NT2/D1 (cell line): ENCODE results near the gene SFRP2.

Experiments
- DNase-seq: peaks from one replicate; pipeline ENCODE4 v3.0.0-alpha.2; 2011; ENCODE audit warnings: low read depth, low spot score
- H3K27me3 ChIP-seq: 2 replicates; pipeline ENCODE4 v1.6.0; 2011; ENCODE audit warnings: mild to moderate bottlenecking; ENCODE audit not compliant: insufficient read length, insufficient read depth
- H3K36me3 ChIP-seq: 2 replicates; pipeline ENCODE4 v1.6.1; 2011; ENCODE audit warnings: mild to moderate bottlenecking, low read length, mixed read lengths; ENCODE audit not compliant: insufficient read depth, insufficient read length
- H3K4me1 ChIP-seq: 2 replicates; pipeline ENCODE4 v1.5.1; 2011; ENCODE audit not compliant: insufficient read depth, insufficient read length
- H3K4me3 ChIP-seq: 2 replicates; pipeline ENCODE4 v1.5.1; 2011; ENCODE audit warnings: low read depth; ENCODE audit not compliant: insufficient read length
- H3K9ac ChIP-seq: 2 replicates; pipeline ENCODE4 v1.6.0; 2011; ENCODE audit warnings: low read depth; ENCODE audit not compliant: insufficient read length
- H3K9me3 ChIP-seq: 2 replicates; pipeline ENCODE4 v1.5.1; 2011; ENCODE audit warnings: mild to moderate bottlenecking, low read length; ENCODE audit not compliant: insufficient read depth
- SUZ12 ChIP-seq: IDR thresholded peaks from 2 replicates; pipeline ENCODE4 v1.6.1; 2011; ENCODE audit not compliant: insufficient read length, insufficient read depth; ENCODE audit errors: extremely low read depth
- YY1 ChIP-seq: IDR thresholded peaks from 2 replicates; pipeline ENCODE4 v1.6.1; 2011; ENCODE audit not compliant: insufficient read length, insufficient read depth
- ZNF274 ChIP-seq: IDR thresholded peaks from 2 replicates; pipeline ENCODE4 v1.6.1; 2011; ENCODE audit warnings: mild to moderate bottlenecking, low read depth, low read length

The SFRP2 gene

DNA sequence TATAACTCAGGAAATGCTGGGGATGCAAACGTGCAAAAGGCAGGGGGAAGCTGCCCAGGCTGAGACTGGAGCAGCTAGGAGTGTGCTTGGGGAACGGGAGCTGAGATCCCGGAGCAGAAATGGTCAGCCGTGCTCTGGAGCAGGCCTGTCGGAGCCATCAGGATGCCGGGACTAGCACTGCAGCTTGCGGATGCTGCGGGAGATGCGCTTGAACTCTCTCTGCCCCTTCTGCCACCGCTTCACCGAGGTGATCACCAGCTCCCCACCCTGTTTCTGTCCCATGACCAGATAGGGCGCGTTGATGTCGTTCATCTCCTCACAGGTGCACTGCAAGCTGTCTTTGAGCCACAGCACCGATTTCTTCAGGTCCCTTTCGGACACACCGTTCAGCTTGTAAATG, 7.6 kb downstream of the SFRP2 start:
- no peak for DNase-seq
- H3K4me3 ChIP-seq = no peak overlapping the region
- peaks cover 3% of the 10 kb centered on the region for H3K4me1 ChIP-seq
- no peak for TF ChIP-seq SUZ12
- no peak for TF ChIP-seq ZNF274
- no peak for TF ChIP-seq YY1
- H3K27me3 ChIP-seq = no peaks in the 10 kb centered on the region
- H3K36me3 ChIP-seq = peaks cover 42% of the 10 kb centered on the region
- H3K9ac ChIP-seq = no peak overlapping the region
- H3K9me3 ChIP-seq = no peaks in the 10 kb centered on the region

DNA sequence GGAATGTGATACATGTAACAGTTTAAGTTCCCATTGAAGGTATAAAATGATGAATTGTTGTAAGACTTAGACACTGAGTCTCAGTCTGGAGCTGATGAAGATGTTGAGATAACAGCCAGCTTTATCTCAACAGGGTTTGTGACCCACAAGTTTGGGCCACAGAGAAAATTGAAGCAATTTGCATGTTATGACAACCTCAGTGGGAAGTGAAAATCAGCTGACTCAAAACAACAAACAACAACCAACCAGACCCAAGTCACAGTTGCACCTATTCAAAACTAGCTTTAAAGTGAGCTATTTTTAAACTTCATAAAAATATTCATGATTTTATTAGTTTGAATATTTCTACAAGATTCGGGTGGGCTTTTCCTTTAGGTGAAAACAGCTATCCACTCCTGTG, 8.0 kb downstream of the SFRP2 start:
- Histone ChIP-seq H3K9me3 (no peaks in the 10 kb centered on the region), H3K4me3 (no peak overlapping the region), H3K36me3 (peaks cover 42% of the 10 kb centered on the region), H3K9ac (no peak overlapping the region), H3K4me1 (peaks cover 3% of the 10 kb centered on the region), H3K27me3 (no peaks in the 10 kb centered on the region)
- no peak for DNase-seq
- TF ChIP-seq SUZ12 = no peak
- no peak for TF ChIP-seq ZNF274
- TF ChIP-seq YY1 = no peak

DNA sequence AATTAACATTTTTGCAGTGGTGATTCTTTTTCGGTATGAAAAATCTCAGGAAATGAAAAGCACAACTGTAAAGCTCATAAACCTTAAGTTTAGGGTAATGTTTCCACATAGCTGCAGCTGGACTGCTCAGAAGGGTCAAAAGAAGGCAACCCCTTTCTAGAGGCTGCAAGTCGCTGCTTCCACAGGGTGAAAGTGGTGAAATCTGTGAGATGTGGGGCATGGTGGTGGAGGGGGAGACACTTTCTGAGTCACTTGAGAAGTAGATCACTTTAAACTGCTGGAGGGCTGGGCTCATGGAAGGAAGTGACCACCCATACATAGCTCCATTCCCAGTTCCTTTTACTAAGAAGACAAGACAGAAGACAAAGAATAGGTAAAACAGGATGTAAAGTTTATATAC, 8.7 kb downstream of the SFRP2 start:
- Histone ChIP-seq H3K9me3 (no peaks in the 10 kb centered on the region), H3K4me3 (no peak overlapping the region), H3K27me3 (no peaks in the 10 kb centered on the region), H3K36me3 (peaks cover 42% of the 10 kb centered on the region), H3K4me1 (peaks cover 3% of the 10 kb centered on the region), H3K9ac (no peak overlapping the region)
- no peak for TF ChIP-seq ZNF274
- no peak for TF ChIP-seq YY1
- TF ChIP-seq SUZ12 = no peak
- no peak for DNase-seq

DNA sequence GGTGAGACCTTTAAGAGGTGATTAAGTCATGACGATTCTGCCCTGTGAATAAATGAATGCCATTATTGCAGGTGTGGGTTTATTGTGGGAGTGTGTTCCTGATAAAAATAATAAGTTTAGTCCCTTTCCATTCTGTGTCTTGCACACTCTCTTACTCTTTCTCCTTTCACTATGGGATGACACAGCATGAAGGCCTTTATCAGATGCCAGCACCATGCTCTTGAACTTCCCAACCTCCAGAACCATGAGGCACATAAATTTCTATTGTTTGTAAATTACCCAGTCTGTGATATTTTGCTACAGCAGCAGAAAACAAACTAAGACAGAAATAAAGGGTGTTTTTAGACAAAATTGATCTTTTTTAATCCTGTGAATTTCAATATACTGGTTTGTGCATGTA, 10.5 kb downstream of the SFRP2 start:
- Histone ChIP-seq H3K4me3 (no peak overlapping the region), H3K9me3 (no peaks in the 10 kb centered on the region), H3K27me3 (no peaks in the 10 kb centered on the region), H3K36me3 (peaks cover 25% of the 10 kb centered on the region), H3K4me1 (no peaks in the 10 kb centered on the region), H3K9ac (no peak overlapping the region)
- TF ChIP-seq ZNF274 = no peak
- TF ChIP-seq YY1 = no peak
- TF ChIP-seq SUZ12 = no peak
- DNase-seq = no peak

DNA sequence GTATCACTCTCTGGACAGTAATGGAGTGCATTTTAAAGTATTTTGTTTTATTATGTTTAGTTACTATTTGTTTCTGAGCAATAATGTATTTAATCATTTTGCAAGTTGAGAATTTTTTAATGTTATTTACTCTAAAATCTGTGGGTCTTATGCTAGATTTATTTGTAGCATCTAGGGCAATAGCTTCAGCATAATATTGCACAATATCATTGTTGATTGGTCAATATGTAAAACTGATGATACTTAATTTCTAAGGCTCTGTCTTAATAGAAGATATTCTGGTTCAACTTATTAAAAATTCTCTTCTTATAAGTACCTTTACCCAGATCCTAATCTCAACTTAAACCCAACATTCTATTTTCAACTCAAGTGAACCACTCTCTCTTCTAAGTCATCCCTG, 11.5 kb downstream of the SFRP2 start:
- H3K9ac ChIP-seq = no peak overlapping the region
- DNase-seq = no peak
- 0 out of 2 replicates have a peak, but pooled peaks cover under 1% of the 10 kb centered on the region for H3K9me3 ChIP-seq
- no peaks in the 10 kb centered on the region for H3K4me1 ChIP-seq
- H3K36me3 ChIP-seq = peaks cover 20% of the 10 kb centered on the region
- TF ChIP-seq ZNF274 (no peak), SUZ12 (no peak), YY1 (no peak)
- H3K27me3 ChIP-seq = no peaks in the 10 kb centered on the region
- H3K4me3 ChIP-seq = no peak overlapping the region

DNA sequence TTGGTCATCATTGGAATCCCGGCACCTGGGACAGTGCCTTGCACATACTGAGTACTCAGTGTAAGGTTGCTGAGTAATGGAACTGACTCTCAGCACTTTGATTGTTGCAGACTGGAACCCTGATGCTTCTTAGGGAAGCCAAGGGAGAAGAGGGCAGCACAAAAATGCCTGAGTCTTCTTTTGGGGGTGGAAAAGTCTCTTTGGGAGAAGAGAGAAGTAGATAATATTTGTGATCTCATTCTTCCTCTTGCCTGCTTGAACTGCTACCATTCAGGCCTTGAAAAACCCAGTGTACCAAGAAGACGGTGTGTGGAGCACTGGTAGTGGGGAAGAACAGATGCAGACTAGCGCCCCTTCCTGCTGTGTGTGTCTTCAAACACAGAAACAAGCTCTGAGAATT, 12.3 kb downstream of the SFRP2 start:
- peaks cover 17% of the 10 kb centered on the region for H3K36me3 ChIP-seq
- 0 out of 2 replicates have a peak, but pooled peaks cover 9% of the 10 kb centered on the region for H3K9me3 ChIP-seq
- no peaks in the 10 kb centered on the region for H3K27me3 ChIP-seq
- no peaks in the 10 kb centered on the region for H3K4me1 ChIP-seq
- DNase-seq = no peak
- TF ChIP-seq SUZ12 = no peak
- TF ChIP-seq YY1 = no peak
- TF ChIP-seq ZNF274 = no peak
- H3K9ac ChIP-seq = no peak overlapping the region
- H3K4me3 ChIP-seq = no peak overlapping the region

DNA sequence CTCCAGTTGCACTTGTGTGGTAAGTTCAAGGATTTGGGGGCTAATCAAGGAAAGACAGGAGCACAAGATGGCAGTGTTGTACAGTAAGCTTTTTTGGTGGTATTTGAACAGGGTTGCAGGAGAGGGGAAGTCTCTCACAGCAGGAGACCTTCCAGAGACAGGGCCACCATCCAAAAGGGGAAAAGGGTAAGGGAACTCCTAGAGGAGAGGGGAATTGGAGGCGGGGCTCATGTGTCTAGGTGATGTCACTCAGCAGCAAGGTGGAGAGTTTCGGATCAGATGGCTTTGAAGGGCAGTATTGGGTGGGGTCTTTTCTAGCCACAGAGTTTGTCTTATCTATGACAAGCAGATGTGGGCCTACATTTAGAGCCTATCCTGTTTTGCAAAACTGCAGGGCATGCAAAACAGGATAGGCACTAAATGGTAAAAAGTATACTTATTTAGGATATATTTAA, 15.6 kb downstream of the SFRP2 start:
- no peak for TF ChIP-seq YY1
- no peak for TF ChIP-seq ZNF274
- TF ChIP-seq SUZ12 = no peak
- H3K9ac ChIP-seq = no peak overlapping the region
- H3K36me3 ChIP-seq = no peaks in the 10 kb centered on the region
- no peaks in the 10 kb centered on the region for H3K27me3 ChIP-seq
- no peaks in the 10 kb centered on the region for H3K4me1 ChIP-seq
- H3K9me3 ChIP-seq = peaks cover 16% of the 10 kb centered on the region; the same call in 1 of the 2 replicates
- no peak for DNase-seq
- H3K4me3 ChIP-seq = no peak overlapping the region
